ENCODE results near the gene DCBLD2.

DNA sequence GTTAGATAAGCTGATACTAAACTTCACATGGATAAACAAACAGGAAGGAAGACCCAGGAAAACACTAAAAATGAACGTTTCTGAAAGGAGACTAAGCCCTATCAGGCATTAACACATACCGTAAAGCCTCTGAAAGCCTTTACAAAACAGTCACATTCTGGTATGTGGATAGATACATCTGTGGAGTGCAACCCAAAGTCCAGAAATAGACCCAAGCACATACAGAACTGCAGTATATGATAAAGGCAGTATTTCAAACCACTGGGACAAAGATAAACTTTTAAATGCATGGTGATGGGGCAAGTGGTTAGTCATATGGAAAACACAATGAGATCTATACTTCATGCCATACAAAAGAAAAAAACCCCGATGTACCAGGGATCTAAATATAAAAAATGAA lies 26.0 kb downstream of the DCBLD2 start:
- no peak for TF ChIP-seq POLR2A (IDR thresholded peaks at IDR 0.05; ENCODE audit: low read length)
- TF ChIP-seq GATA1 (IDR thresholded peaks at IDR 0.05; ENCODE audit: low read depth, low read length), result no peak

Data from erythroblast (primary cell).